Nucleus accumbens (tissue), 56 donors: Measurements from ENCODE around the gene SHROOM4.
A peak's percentile ranks its signal among the peaks of the same experiment; 100 is the strongest.

Source experiments
- DNase-seq, 56 donors: peaks; one replicate each; lab custom pipeline; 2025; lab: John Stamatoyannopoulos, UW

SHROOM4 gene

DNA sequence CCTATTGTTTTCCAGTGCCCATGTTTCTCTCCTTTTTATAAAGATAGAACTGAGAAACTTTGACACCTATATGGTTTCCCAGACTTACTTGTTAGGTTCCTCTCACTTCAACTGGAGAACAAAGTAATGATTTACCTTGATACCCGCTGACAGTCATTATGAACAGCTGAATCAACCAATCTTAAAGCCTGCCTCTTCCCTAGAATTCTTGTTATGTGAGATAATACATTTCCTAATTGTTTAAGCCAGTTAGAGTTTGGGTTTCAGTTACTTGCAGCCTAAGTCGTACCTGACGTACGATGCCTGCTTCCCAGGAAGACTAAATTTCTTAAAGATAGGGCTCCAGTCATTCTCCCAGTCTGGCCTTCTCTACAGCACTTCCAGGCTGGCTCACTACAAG is 97.3 kb downstream of the SHROOM4 start:
- no peak for DNase-seq

DNA sequence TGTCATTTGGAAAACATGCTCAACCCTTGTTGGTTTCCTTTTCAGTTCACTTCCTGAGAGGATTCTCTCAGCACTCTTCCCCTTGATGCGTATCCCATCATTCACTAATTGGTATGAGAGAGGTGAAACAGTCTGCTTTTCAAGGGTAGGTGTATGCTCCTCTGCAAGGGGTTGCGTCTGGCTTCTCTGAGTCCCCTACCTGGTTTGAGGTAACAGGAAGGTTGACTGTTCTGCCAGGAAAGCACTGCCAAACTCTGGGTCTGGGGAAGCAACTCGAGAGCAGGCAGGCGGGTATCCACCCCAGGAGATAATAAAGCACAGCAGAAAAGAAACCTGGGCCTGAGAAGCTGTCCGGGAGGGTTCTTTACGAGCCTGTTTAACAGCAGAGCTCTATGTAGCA is 101.2 kb downstream of the SHROOM4 start:
- no peak for DNase-seq

DNA sequence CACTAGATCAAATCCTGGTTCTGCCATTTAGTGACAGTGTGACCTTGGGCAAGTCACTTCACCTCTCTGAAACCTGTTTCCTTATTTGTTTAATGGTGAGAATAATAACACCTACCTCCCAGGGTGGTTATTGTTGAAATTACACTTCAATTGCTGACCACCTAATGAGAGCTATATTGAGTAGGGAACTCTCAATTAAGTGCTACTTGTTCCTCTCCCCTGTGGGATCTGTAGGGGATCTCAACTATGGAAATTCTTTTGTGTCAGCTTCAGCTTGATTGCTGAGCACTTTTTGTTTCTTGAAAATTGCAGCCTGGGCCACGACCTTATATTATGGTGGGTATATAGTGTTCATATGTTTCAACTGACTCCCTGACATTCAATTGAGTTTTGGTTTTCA is 102.1 kb downstream of the SHROOM4 start:
- no peak for DNase-seq

DNA sequence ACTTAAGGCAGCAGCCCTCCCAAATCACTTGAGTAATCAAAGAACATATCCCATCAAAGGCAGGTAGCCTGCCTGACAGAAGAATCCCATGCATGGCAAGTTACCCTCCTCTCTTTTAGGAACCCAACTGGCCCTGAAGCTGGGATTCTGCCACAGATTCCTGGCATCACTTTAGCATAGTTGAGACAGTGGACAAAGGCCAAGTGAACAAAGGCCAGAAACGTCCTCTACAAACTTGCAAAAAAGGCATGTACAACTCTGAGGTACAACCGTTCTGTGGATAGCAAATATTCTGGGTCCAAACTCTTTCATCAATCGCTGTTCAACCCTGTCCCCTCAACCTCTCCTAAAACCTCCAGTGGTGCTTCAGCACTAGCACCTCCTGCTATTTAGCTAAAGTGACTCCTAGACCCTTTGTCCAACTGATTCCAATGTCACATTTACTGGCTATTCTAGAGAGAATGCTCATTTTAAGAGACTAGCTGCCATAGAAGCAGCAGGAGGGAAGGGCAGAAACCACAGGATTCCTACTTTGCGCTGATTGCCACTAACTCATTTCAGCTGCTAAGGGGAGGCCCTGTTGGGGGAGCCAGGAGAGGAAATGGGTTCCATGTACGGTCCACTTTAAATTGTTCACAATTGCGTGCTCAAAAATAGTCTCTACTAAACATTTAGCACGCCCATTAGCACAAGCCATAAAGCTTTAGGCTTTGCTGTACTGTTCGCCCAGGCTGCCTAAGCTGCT is 105.9 kb downstream of the SHROOM4 start:
- DNase-seq, result no peak

DNA sequence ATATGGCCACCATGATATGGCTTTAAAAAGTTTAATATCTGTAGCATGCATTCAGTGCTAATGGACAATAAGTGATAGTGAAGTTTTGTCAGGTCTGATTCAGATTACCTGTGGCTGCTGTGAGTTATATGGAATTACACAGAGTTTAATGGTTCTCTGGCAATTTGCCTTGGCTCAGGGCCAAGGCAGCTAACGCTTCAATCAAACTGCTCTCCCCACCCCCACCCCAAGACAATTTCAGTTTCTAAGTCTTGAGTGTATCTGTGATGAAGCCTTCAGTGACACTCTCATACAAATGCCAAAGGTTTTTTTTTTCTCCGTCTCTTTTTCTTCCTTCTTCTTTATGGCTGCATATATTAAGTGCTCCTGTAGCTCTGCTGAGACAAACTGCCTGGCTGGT is 106.6 kb downstream of the SHROOM4 start:
- DNase-seq, result no peak

DNA sequence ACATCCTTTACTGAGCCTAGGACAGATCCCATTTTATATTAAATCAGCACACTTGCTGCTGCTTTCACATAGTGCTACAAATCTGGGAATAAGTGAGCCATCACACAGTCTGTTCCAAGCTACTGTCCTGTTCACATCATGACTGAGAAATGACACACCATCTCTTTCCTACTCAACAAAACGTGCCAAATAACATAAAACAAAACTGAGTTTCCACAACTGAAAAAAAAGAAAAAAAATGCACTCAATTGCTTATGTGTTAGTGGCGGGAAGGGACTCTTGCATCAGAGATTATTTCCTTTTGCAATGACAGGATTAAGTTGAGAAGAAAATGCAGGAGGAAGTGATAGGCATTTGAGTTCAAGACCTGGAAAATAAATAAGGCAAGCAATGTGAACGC is 109.0 kb downstream of the SHROOM4 start:
- no peak for DNase-seq

DNA sequence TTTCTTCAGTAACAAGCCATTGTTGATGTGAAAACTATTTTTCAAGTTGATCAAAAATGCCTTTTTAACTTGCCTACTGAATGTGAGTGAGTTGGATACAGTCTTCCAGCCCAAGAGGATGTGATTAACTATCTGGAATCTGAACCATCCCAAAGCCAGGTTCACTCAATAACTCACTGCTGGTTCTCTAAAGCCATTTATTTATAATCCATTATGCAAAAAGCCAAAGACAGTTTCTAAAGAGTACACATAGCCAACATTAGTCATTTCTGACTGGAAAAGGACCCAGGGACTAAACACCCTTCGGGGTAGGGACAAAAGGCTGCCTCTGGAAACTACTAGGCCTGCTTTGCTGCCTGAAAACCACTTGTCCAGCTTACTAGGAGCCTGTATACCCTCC is 109.6 kb downstream of the SHROOM4 start:
- DNase-seq, result no peak

DNA sequence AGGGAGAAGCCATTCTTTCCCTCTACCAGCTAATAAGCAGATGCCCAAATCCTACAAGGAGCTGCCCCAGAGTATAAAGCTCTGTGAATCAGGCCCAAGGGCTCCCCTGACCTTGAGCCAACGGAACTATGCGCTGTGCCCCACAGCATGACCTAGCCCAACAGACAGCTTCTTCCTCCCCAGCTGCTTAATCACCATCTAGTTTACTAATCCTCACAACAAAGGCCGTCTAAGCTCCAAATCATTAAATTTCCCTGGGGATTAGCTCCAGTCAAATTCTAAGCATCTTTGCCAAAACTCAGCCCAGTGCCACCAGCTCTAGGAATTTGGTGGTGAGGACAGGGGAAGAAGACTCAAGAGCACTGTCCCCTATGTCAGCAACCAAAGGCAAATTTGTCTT is 113.1 kb downstream of the SHROOM4 start:
- DNase-seq, result peak in 1 of 56 donors; percentile 17

DNA sequence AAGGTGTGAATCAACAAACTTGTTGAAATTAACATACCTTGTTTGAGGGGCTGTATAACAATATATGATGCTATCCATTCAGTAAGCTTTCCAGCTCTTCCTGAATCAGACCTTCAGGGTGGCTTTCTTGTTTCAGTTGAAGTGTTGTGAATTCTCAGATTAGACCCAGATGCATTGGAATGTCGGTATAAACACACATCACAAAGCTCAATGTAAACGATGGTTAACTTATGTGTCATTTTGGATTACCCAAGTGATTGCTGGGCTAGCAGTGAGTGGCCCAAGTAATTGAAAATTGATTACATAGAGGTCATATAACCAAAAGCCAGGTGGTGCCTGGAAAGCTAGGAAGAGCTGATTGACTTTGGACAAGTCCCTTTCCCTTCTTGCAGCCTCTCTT is 115.0 kb downstream of the SHROOM4 start:
- DNase-seq, result no peak

DNA sequence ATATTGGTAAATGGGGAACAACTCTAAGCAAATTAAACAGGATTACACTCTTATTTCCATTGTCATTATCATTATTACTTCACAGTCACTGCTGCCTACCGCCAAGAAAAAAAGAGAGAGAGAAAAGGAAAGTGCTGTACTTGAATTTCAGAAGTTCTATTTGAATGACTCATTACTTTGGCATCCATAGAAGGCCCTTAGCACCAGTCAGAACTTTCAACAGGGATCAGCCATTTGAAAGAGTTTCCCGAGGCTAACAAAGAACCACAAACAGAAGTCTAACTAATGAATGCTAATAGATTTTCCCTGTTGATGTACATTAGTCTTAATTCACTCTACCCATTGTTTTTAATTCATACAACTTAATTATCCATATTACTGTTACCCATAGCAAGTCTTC is 116.3 kb downstream of the SHROOM4 start:
- no peak for DNase-seq

DNA sequence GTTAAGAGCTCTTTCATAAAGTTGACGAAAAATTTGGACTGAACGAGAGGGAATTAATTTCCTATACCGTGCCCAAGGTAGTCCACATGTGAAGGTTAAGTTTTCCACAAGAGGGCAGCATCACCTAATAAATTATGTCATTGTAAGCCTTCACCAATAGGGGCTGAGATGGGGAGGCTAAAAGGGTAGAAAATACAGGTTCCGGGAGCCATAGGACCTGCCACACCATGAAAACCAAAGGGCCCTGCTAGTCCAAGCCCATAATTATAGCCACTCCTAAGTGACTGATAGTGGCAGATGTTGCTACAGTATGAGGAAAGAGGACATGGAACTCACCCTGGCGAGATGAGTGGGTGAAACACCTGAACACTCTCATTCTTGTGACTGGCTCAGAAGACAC is 122.2 kb downstream of the SHROOM4 start:
- peak in 3 of 56 donors; percentile 0 for DNase-seq

DNA sequence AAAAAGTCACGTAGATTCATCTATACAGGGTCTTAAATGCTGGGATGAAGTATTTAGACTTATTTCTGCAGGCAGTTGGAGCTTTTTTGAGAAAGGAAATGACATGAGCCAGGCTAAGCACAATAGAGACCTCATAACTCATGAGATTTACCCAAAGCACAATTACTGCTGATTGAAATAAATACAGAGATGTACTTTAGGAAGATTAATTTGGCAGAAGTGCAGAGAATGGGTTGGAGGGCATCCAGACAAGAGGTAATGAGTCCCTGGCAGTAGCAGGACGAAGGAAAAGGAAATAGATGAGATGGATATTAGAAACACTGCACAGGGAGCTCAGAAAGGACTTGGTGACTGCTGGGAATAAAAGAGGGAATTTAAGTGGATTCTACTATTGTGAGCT is 129.1 kb downstream of the SHROOM4 start:
- DNase-seq, result no peak

DNA sequence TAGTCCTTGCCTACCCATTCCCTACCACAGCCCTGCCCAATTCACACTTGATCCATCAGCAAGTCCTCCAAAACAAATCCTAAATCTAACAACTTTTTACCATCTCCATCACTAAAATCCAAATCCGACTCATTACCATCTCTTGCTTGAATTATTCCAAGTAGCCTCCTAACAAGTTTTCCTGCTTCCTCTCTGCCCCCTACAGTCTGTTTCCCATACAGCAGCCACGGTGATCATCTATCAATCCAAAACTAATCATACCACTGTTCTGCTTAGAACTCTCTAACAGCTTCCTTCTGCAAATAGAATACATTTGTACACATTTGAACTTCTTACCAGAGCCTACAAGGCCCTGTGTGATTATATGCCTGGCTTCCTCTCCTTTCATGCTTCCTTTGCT is 133.0 kb downstream of the SHROOM4 start:
- peak in 15 of 56 donors; percentile 0 to 39 (median 1) for DNase-seq

DNA sequence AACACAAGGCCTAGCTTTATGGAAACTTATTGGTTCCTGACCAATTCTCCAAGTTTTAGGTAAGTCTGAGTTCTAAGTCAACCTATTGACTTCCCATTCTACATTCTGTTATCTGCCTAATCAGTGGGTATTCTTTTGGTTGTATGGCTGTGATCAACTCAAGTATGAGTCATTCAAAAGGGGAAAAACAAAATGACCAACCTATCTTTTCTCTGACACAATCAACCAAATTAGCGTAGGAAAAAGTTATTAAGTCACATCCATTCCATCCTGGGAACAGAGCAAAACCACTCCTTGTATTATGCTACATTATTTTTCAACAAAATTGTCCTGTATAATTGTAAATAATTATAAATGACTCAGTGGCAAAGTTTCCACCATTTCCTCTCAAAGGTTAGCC is 136.2 kb downstream of the SHROOM4 start:
- DNase-seq, result no peak

DNA sequence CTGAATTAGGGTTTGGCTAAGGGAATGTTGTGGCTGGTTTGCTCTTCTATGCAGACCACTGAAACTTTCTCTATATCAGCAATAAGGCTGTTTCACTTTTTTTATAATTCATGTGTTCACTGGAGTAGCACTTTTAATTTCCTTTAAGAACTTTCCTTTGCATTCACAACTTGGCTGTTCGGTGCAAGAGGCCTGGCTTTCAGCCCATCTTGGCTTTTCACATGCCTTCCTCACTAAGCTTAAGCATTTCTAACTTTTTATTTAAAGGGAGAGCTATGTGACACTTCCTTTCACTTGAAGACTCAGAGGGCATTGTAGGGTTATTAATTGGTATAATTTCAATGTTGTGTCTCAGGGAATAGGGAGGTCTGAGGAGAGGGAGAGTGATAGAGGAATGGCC is 142.3 kb downstream of the SHROOM4 start:
- DNase-seq, result no peak

DNA sequence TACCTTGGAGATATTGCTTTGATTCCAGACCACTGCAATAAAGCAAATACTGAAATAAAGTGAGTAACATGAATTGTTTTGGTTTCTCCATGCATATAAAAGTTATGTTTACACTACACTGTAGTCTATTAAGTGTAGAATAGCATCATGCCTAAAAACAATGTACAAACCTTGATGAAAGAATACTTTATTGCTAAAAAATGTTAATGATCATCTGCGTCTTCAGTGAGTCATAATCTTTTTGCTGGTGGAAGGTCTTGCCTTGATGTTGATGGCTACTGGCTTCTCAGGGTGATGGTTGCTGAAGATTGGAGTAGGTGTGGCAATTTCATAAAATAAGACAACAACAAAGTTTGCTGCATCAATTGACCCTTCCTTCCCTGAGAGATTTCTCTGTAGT is 145.1 kb downstream of the SHROOM4 start:
- DNase-seq, result no peak

DNA sequence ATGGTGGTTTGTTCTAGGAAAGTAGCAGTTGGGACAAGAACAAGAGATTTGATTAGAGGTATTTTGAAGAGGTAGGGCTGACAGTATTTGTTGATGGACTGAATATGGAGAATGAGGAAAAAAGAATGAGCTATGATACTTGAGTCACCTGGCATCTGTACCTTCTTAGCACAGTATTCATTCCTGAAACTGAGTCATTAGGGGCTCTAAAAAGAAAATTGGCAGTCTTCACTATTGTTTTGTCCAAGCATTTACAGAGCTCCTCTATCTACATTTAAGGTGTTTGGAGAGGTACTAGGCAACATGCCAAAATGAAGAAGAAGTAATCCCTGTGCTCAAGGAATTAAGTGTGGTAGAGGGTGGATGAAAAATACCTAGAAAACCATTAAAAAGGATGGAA is 165.8 kb downstream of the SHROOM4 start:
- DNase-seq, result no peak

DNA sequence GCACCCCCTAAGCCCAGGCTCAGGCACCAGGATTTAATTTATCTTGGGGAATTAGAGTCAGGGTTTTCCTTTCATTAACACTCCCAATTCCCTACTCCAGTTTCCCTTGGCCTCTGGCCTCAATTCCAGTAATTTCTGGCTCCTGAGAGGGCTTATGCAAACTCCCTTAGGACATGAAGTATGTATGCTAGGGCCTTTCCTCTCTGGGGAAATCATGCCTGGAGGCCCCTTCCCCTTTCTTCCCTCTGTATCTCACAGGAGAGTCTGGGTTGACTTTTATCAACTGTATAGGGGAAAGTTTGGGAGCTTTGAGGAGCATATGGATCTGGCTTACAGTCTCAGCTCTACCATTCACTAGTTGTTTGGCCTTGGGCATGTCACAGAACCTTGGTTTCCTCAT is 169.5 kb downstream of the SHROOM4 start:
- no peak for DNase-seq

DNA sequence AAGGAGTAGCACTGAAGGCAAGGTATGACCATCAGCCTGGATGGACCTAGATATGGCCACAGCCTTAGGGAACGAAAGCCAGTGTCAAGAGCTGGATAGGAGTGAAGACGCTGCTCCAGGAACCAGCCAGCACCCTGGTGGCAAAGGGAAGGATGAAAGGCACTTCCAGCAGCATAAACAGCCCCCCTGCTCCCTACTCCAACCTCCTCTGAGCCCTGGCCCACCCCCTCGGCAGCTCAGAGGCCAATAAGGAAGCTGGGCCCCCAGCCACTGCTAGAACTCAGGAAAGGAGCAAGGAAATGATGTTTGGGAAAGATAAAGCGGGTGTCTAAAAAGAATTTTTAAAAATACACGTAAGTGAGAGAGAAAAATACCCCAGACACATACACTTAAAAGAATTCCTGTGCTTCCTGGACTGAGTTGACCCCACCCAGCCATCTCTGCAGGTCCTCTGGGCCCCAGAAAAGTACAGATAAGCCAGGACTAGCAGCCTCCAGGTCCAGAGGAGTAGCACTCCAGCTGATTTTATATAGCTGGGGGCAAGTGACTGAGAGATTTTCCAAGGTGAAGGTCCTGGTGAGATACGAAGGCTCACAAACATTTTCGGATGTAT is 170.4 kb downstream of the SHROOM4 start:
- DNase-seq, result no peak

DNA sequence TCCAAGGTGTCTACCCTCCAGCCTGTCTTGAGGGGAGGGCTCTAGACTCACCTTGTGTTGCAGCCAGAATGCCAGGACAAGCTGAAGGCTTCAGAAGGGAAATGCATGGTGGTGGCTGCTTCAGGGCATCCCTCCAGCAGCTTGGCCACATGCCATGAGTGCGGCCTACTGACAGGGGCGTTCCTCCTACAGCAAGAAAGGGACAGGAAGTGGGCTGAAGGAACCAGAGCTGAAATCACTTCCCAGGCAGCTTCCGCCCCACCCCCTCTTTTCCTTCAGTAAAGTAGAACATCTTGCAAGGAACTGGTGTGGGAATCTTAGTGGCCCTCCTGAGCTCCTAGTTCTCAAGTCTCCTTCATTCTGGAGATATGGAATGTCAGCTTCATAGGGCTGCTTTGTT is 175.9 kb downstream of the SHROOM4 start:
- peak in 3 of 56 donors; percentile 1 to 12 (median 1) for DNase-seq

DNA sequence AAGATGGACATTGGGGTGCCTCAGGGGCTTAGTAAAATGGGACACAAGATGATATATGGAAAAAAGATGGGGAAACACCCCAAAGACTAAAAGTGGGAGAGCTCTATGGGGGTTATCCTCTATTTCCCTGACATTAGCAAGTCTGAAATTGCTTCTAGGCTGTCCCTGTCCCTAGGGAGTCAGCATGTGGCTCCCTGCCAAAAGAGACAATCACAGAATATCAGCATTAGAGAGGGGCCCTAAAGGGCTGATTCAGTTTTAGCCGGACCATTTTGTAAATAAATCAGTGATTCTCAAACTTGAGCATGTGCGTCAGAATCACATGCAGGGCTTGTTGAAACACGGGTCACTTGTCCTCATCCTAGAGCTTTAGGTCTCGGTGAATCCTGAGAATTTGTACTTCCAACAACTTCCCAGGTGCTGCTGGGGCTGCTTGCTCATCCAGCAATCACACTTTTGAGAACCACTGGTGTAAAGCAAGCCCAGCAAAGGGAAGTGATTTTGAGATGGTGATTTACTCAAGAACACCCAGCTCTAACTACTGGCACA is 178.1 kb downstream of the SHROOM4 start:
- peak in 4 of 56 donors; percentile 1 to 40 (median 4) for DNase-seq

DNA sequence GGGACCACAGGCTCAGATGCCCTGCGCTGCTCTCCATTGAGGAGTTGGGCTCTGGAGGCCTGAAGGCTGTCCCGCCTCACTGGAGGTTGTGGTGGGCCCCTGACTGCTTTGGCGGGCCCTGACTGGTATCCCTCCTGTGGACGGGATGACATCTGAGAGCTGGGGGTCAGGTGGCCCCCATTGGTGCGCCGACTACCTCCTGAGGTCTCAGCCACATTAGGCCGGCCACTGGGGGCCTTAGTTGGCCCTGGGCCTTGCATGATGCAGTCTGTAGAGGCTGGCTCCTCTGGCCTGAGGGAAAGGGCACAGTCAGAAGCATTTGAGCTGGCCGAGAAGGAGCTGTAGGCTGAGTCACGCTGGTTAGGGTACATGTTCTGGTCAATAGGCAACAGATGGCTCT is 178.8 kb downstream of the SHROOM4 start:
- no peak for DNase-seq
